K562 (cell line): Measurements from ENCODE around the gene GLTP.

Experiments used
- BRF1 ChIP-seq: IDR thresholded peaks from 3 replicates; pipeline ENCODE4 v1.6.1; 2011; ENCODE audit warnings: borderline replicate concordance, mild to moderate bottlenecking; ENCODE audit not compliant: insufficient read length; ENCODE audit errors: extremely low read depth
- ESRRA ChIP-seq: fragments of 450-650 bp; IDR thresholded peaks from 2 replicates; pipeline ENCODE4 v1.6.1; 2014; ENCODE audit warnings: low read depth, mild to moderate bottlenecking, moderate library complexity, borderline replicate concordance
- ETV6 ChIP-seq, 3 experiments: fragments of 150-350 bp in 1 of 3; sonication (generic) in 1 of 3; formaldehyde crosslinking in 1 of 3; IDR thresholded peaks; 2 replicates each; pipeline versions ENCODE4 v1.6.1 to v1.8.0; 2014 to 2022; ENCODE audit warnings: borderline replicate concordance in 2 of 3, low read depth in 2 of 3, antibody characterized with exemption in 1 of 3, low read length in 1 of 3, mild to moderate bottlenecking in 1 of 3, missing genetic modification reagents in 1 of 3
- GABPA ChIP-seq: fragments of 200-800 bp; sonication (Bioruptor generic); conservative IDR thresholded peaks from 2 replicates; pipeline ENCODE4 v1.6.1; 2016; ENCODE audit warnings: low read depth, missing genetic modification characterization, missing compliant biosample characterization
- GTF2F1 ChIP-seq: IDR thresholded peaks from 2 replicates; pipeline ENCODE4 v1.6.1; 2011; ENCODE audit warnings: low read depth, low read length, improper control_type of control experiment
- HCFC1 ChIP-seq: IDR thresholded peaks from 2 replicates; pipeline ENCODE4 v1.6.1; 2012; ENCODE audit warnings: low read depth, low read length, improper control_type of control experiment
- POLR2A ChIP-seq: fragments of 450-650 bp; conservative IDR thresholded peaks from 2 replicates; pipeline ENCODE4 v1.6.1; 2016
- RFX5 ChIP-seq: IDR thresholded peaks from 2 replicates; pipeline ENCODE4 v1.6.1; 2011; ENCODE audit warnings: low read depth, mild to moderate bottlenecking, improper control_type of control experiment, low read length
- SMC3 ChIP-seq: conservative IDR thresholded peaks from 2 replicates; pipeline ENCODE4 v1.6.1; 2011; ENCODE audit warnings: low read depth, low read length, improper control_type of control experiment; ENCODE audit not compliant: insufficient read depth
- YY1 ChIP-seq, 3 experiments: IDR thresholded peaks; 2 replicates each; pipeline ENCODE4 v1.6.1; 2011; ENCODE audit warnings: low read length in 2 of 3, mild to moderate bottlenecking in 2 of 3, moderate library complexity in 2 of 3, borderline replicate concordance in 1 of 3, control low read depth in 1 of 3, low read depth in 1 of 3; ENCODE audit not compliant: insufficient read depth in 3 of 3, insufficient replicate concordance in 2 of 3, control insufficient read depth in 1 of 3, insufficient read length in 1 of 3; ENCODE audit errors: extremely low read depth in 1 of 3
- TF ChIP-seq, protein P1 (sequence below), 3 experiments: IDR thresholded peaks in 2 of 3; conservative IDR thresholded peaks in 1 of 3; 2 replicates each; pipeline ENCODE4 v1.5.1; 2011 to 2012; ENCODE audit warnings: low read length in 3 of 3, mild to moderate bottlenecking in 3 of 3, control low read depth in 2 of 3, improper control_type of control experiment in 1 of 3, inconsistent platforms in 1 of 3, low read depth in 1 of 3, mixed read lengths in 1 of 3, moderate library complexity in 1 of 3; ENCODE audit not compliant: insufficient read depth in 2 of 3
- TF ChIP-seq, protein P2 (sequence below): sonication (generic); formaldehyde crosslinking; IDR thresholded peaks from 2 replicates; pipeline ENCODE4 v1.8.1; 2023; ENCODE audit warnings: mild to moderate bottlenecking, missing genetic modification reagents
- TF ChIP-seq, protein P3 (sequence below), 2 experiments: fragments of 450-650 bp; formaldehyde crosslinking in 1 of 2; IDR thresholded peaks; 2 replicates each; pipeline versions ENCODE4 v1.4.0 to v1.6.1; 2014 to 2020; ENCODE audit warnings: mild to moderate bottlenecking in 2 of 2, borderline replicate concordance in 1 of 2, low read depth in 1 of 2
- TF ChIP-seq, protein P4 (sequence below): fragments of 450-650 bp; IDR thresholded peaks from 2 replicates; pipeline ENCODE4 v1.6.1; 2016

DNA sequence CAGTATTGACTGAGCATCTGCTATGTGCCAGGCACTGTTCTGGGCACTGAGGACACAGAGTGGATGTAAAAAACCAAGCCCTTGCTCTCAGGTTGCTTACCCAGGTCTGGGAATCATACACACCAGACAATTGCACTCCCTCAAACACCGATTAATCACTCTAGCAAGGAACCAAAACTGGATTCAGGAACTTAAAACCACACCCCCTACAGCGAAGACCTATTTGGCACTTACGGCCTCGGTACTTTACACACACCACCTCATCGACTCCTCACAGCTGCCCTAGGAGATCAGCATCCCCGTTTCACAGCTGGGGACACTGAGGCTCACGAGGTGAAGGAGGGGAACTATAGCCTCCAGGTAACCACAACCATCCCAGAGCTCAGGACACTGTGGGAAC, 1.6 kb downstream of the GLTP start:
- TF ChIP-seq GTF2F1 (no peak), GABPA (tag) (no peak), POLR2A (no peak), HCFC1 (no peak), SMC3 (no peak), RFX5 (no peak), ESRRA (no peak), ETV6 (IDR thresholded peaks at IDR 0.05; ENCODE audit: borderline replicate concordance in 1 of 2, low read depth in 2 of 2, low read length in 1 of 2) (no peak), ETV6 (CRISPR knock-in tag; IDR thresholded peaks at IDR 0.05; ENCODE audit: borderline replicate concordance) (no peak), YY1 (IDR thresholded peaks at IDR 0.05; ENCODE audit: borderline replicate concordance in 1 of 3, control insufficient read depth in 1 of 3, extremely low read depth in 1 of 3, insufficient read depth in 3 of 3, insufficient read length in 1 of 3, insufficient replicate concordance in 2 of 3, low read depth in 1 of 3, low read length in 2 of 3) (no peak), BRF1 (no peak)
- TF ChIP-seq, protein P1, sequence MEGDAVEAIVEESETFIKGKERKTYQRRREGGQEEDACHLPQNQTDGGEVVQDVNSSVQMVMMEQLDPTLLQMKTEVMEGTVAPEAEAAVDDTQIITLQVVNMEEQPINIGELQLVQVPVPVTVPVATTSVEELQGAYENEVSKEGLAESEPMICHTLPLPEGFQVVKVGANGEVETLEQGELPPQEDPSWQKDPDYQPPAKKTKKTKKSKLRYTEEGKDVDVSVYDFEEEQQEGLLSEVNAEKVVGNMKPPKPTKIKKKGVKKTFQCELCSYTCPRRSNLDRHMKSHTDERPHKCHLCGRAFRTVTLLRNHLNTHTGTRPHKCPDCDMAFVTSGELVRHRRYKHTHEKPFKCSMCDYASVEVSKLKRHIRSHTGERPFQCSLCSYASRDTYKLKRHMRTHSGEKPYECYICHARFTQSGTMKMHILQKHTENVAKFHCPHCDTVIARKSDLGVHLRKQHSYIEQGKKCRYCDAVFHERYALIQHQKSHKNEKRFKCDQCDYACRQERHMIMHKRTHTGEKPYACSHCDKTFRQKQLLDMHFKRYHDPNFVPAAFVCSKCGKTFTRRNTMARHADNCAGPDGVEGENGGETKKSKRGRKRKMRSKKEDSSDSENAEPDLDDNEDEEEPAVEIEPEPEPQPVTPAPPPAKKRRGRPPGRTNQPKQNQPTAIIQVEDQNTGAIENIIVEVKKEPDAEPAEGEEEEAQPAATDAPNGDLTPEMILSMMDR (IDR thresholded peaks at IDR 0.05 in 2 of 3, conservative IDR thresholded peaks at IDR 0.05 in 1 of 3; ENCODE audit: insufficient read depth in 2 of 3, low read depth in 1 of 3, low read length in 3 of 3): no peak
- TF ChIP-seq, protein P2, sequence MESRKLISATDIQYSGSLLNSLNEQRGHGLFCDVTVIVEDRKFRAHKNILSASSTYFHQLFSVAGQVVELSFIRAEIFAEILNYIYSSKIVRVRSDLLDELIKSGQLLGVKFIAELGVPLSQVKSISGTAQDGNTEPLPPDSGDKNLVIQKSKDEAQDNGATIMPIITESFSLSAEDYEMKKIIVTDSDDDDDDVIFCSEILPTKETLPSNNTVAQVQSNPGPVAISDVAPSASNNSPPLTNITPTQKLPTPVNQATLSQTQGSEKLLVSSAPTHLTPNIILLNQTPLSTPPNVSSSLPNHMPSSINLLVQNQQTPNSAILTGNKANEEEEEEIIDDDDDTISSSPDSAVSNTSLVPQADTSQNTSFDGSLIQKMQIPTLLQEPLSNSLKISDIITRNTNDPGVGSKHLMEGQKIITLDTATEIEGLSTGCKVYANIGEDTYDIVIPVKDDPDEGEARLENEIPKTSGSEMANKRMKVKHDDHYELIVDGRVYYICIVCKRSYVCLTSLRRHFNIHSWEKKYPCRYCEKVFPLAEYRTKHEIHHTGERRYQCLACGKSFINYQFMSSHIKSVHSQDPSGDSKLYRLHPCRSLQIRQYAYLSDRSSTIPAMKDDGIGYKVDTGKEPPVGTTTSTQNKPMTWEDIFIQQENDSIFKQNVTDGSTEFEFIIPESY (CRISPR knock-in tag): no peak
- TF ChIP-seq, protein P3, sequence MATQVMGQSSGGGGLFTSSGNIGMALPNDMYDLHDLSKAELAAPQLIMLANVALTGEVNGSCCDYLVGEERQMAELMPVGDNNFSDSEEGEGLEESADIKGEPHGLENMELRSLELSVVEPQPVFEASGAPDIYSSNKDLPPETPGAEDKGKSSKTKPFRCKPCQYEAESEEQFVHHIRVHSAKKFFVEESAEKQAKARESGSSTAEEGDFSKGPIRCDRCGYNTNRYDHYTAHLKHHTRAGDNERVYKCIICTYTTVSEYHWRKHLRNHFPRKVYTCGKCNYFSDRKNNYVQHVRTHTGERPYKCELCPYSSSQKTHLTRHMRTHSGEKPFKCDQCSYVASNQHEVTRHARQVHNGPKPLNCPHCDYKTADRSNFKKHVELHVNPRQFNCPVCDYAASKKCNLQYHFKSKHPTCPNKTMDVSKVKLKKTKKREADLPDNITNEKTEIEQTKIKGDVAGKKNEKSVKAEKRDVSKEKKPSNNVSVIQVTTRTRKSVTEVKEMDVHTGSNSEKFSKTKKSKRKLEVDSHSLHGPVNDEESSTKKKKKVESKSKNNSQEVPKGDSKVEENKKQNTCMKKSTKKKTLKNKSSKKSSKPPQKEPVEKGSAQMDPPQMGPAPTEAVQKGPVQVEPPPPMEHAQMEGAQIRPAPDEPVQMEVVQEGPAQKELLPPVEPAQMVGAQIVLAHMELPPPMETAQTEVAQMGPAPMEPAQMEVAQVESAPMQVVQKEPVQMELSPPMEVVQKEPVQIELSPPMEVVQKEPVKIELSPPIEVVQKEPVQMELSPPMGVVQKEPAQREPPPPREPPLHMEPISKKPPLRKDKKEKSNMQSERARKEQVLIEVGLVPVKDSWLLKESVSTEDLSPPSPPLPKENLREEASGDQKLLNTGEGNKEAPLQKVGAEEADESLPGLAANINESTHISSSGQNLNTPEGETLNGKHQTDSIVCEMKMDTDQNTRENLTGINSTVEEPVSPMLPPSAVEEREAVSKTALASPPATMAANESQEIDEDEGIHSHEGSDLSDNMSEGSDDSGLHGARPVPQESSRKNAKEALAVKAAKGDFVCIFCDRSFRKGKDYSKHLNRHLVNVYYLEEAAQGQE (IDR thresholded peaks at IDR 0.05; ENCODE audit: borderline replicate concordance): no peak
- TF ChIP-seq, protein P3 (CRISPR knock-in tag; IDR thresholded peaks at IDR 0.05; ENCODE audit: low read depth): no peak
- TF ChIP-seq, protein P4, sequence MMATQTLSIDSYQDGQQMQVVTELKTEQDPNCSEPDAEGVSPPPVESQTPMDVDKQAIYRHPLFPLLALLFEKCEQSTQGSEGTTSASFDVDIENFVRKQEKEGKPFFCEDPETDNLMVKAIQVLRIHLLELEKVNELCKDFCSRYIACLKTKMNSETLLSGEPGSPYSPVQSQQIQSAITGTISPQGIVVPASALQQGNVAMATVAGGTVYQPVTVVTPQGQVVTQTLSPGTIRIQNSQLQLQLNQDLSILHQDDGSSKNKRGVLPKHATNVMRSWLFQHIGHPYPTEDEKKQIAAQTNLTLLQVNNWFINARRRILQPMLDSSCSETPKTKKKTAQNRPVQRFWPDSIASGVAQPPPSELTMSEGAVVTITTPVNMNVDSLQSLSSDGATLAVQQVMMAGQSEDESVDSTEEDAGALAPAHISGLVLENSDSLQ: no peak
